Right lobe of liver (tissue), 6 donors: ENCODE data around the gene SPRED2. TPM values are rescaled to one million over a fixed set of nuclear protein-coding genes. Genes with fewer than 3 reads are reported as not detected.

Experiments
- ATAC-seq, 4 donors: fragments of 200-7000 bp; cut with Tn5 transposase; one replicate each; pipeline ENCODE4 v1.9.1; 2020; ENCODE audit warnings: mild to moderate bottlenecking in 4 of 4, moderate library complexity in 4 of 4
- DNase-seq, 3 donors: peaks; one replicate each; pipeline ENCODE4 v3.0.0-alpha.2; 2020
- H3K27ac ChIP-seq, 3 donors: fragments of 200-600 bp; one replicate each; pipeline ENCODE4 v1.8.0; 2022
- H3K27me3 ChIP-seq, 2 donors: fragments of 200-600 bp; one replicate each; pipeline ENCODE4 v1.8.0; 2022
- H3K36me3 ChIP-seq, 4 donors: fragments of 200-600 bp; sonication (generic) in 1 of 4; one replicate each; pipeline versions ENCODE4 v1.5.1 to v1.8.0; 2017 to 2022; ENCODE audit warnings: control low read depth in 1 of 4
- H3K4me1 ChIP-seq, 4 donors: fragments of 200-600 bp; sonication (generic) in 1 of 4; one replicate each; pipeline versions ENCODE4 v1.5.1 to v1.8.0; 2017 to 2022; ENCODE audit warnings: control low read depth in 1 of 4
- H3K4me3 ChIP-seq, 3 donors: fragments of 200-600 bp; one replicate each; pipeline ENCODE4 v1.8.0; 2022
- H3K9me3 ChIP-seq, 4 donors: fragments of 200-600 bp; sonication (generic) in 1 of 4; one replicate each; pipeline versions ENCODE4 v1.5.1 to v1.8.0; 2017 to 2022; ENCODE audit warnings: control low read depth in 1 of 4
- POLR2A ChIP-seq: fragments of 450-650 bp; IDR thresholded peaks from one replicate; pipeline ENCODE4 v1.6.1; 2017; ENCODE audit warnings: antibody characterized with exemption, mild to moderate bottlenecking
- WGBS: methylation state at CpG from one replicate; pipeline ENCODE4 v1.1.6; 2018; ENCODE audit warnings: low coverage, low lambda C conversion rate; ENCODE audit not compliant: insufficient coverage; ENCODE audit errors: missing lambda C conversion rate; 5-methylcytosine and 5-hydroxymethylcytosine counted together
- intact Hi-C, 2 donors: fragments of 100-400 bp; cut with DNase I; formaldehyde crosslinking; loops; one replicate each; pipeline versions ENCODE4 v1.11.2 to v1.14.1; 2022
- total RNA-seq, 6 experiments: library from RNA; depleted of rRNA in 2 of 6; stranded (reverse); fragments of >200 nt in 2 of 6; fragmentation: NEBNext Ultra II Directional in 3 of 6; extraction: Animal tissue kit (Norgen Biotek cat#: 25700) in 3 of 6; gene quantifications; one replicate each; pipeline versions ENCODE4 v1.1.0 to v1.2.4, GENCODE V29; 2016 to 2023
- TF ChIP-seq, protein P1 (sequence below), 4 donors: fragments of 200-600 bp in 3 of 4; fragments of 450-650 bp in 1 of 4; IDR thresholded peaks; one replicate each; pipeline versions ENCODE4 v1.5.1 to v1.8.0; 2016 to 2022; ENCODE audit warnings: antibody characterized with exemption in 4 of 4, mild to moderate bottlenecking in 2 of 4
- donor health status: DM: no; HTN: yes; CAD: no.
- donor health status: DM: no; HTN: no; CAD: no.
- donor health status: DM: no; HTN: no; CAD: no.
- donor health status: DM: no; HTN: yes; CAD: no.
- donor health status: DM: no; HTN: yes; CAD: no.

Gene SPRED2
- total RNA-seq, 6 experiments from 2014 or later, result 11.0 to 22.5 (median 15.2) TPM

DNA sequence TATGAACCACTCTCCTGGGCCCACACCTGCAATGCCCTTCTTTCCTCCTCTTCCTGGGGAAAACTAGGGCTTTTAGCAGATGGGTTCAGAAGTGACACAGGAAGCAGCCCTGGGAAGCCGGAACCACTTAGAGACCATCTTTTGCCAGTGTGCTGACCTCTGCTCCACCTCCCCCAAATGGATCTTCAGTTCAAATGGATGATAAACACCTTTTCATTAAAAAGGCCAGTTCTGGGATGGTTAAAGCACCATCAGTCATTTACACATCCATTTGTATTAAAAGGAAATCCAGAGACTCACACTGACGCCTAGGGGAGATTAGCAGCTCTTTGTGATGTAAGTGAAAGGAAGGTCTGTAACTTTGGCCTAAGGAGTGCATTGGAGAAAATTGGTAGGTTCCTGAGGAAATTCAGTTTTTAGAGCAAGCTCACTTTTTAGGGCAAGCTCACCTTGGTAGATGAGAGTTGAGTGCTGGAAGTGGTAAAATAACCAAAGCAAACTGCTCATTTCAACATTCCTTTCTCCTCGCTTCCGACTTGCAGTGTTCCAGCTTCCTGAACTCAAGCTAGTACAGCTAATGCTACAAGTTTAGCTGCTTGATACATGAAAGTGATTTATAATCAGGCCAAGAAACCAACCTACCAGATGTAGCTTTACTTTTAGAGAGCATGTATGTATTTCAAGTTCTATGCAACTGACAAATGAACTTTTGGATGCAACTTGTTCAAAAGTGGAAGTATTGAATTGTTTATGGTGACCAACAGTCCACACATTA, 157.1 kb downstream of the SPRED2 start:
- WGBS, result 42% methylated on average over 4 of the region's 4 CpGs
- ATAC-seq, result no peak

DNA sequence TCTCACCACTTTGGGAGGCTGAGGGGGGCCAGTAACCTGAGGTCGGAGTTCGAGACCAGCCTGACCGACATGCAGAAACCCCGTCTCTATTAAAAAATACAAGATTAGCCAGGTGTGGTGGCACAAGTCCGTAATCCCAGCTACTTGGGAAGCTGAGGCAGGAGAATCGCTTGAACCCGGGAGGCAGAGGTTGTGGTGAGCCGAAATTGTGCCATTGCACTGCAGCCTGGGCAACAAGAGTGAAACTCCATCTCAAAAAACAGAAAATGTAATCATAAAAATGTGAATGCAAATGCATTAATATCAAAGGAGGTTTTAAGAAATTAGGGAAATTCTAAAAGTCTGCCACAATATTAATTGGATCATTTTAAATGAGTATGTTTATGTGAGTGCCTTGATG, 159.1 kb downstream of the SPRED2 start:
- no peak for ATAC-seq
- no peak for TF ChIP-seq POLR2A
- H3K4me3 ChIP-seq, result no peak overlapping the region
- H3K27me3 ChIP-seq, result no peaks in the 10 kb centered on the region
- H3K27ac ChIP-seq, result no peak overlapping the region
- WGBS, result 93% methylated on average over 4 of the region's 8 CpGs
- no peaks in the 10 kb centered on the region for H3K9me3 ChIP-seq
- no peak for DNase-seq
- peaks cover 0 to 3% (median 0%) of the 10 kb centered on the region in 4 donors for H3K4me1 ChIP-seq
- intact Hi-C loops, result loop anchor here in 1 of 2 donors (10.0 kb wide), 1 partner anchor 281 kb away; no protein-coding TSS in a partner anchor
- H3K36me3 ChIP-seq, result peaks cover 0 to 15% (median 5%) of the 10 kb centered on the region in 4 donors

More for the DNA sequence above, 157.1 kb downstream of the SPRED2 start:
- no peaks in the 10 kb centered on the region for H3K9me3 ChIP-seq
- peaks cover 0 to 15% (median 5%) of the 10 kb centered on the region in 4 donors for H3K36me3 ChIP-seq
- peaks cover 0 to 3% (median 0%) of the 10 kb centered on the region in 4 donors for H3K4me1 ChIP-seq
- TF ChIP-seq POLR2A, result no peak
- TF ChIP-seq, protein P1, sequence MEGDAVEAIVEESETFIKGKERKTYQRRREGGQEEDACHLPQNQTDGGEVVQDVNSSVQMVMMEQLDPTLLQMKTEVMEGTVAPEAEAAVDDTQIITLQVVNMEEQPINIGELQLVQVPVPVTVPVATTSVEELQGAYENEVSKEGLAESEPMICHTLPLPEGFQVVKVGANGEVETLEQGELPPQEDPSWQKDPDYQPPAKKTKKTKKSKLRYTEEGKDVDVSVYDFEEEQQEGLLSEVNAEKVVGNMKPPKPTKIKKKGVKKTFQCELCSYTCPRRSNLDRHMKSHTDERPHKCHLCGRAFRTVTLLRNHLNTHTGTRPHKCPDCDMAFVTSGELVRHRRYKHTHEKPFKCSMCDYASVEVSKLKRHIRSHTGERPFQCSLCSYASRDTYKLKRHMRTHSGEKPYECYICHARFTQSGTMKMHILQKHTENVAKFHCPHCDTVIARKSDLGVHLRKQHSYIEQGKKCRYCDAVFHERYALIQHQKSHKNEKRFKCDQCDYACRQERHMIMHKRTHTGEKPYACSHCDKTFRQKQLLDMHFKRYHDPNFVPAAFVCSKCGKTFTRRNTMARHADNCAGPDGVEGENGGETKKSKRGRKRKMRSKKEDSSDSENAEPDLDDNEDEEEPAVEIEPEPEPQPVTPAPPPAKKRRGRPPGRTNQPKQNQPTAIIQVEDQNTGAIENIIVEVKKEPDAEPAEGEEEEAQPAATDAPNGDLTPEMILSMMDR (IDR thresholded peaks at IDR 0.05), result no peak
- H3K4me3 ChIP-seq, result no peak overlapping the region
- no peak for DNase-seq
- H3K27me3 ChIP-seq, result no peaks in the 10 kb centered on the region
- intact Hi-C loops, result loop anchor here in 1 of 2 donors (10.0 kb wide), 1 partner anchor 279 kb away; no protein-coding TSS in a partner anchor
- no peak overlapping the region for H3K27ac ChIP-seq

DNA sequence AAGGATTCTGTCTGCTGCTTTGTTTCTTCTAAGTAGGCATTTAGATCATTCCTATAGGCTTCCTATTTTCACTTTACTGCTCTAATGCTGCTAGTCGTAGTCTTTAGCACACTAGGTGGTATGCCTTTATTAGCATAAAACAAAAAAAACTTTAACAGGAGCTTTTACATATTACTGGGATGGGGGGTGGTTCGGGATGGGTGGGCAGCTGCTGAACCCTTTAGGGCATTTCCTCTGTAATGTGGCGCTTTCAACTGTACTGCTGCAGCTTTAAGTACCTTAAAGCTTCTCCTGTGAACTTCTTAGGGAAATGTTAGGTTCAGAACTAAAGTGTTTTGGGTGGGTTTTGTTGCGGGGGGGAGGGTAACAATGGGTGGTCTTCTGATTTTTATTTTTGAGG, 163.4 kb downstream of the SPRED2 start:
- peaks cover 0 to 4% (median 0%) of the 10 kb centered on the region in 4 donors for H3K4me1 ChIP-seq
- intact Hi-C loops, result no loop called here
- no peaks in the 10 kb centered on the region for H3K27me3 ChIP-seq
- DNase-seq (no peak), ATAC-seq (no peak)
- no peak overlapping the region for H3K27ac ChIP-seq
- H3K36me3 ChIP-seq, result peaks cover 0 to 19% (median 8%) of the 10 kb centered on the region in 4 donors
- no peak overlapping the region for H3K4me3 ChIP-seq
- TF ChIP-seq, protein P1 (IDR thresholded peaks at IDR 0.05), result no peak
- no peak for TF ChIP-seq POLR2A
- 78% methylated on average over 3 of the region's 4 CpGs for WGBS
- no peaks in the 10 kb centered on the region for H3K9me3 ChIP-seq

DNA sequence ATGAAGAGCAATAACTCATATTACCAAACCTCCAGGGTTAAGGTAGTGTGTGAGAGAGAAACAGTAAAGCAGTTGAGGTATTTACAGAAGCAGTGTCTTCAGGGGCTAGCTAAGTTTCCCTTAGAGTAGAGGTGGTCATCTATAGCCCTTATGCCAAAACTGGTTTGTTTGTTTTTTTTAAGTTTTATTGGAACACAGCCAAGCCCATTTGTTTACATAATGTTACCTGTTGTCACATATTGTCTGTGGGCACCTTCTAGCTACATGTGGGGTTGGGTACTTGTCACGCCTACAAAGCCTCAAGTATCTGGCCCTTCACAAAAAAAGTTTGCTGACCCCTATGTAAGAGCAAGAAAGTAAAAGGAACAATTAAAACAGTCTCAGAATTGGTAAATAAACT, 165.4 kb downstream of the SPRED2 start:
- intact Hi-C loops, result no loop called here
- ATAC-seq, result no peak
- 100% methylated on average over 1 of the region's 1 CpG for WGBS

DNA sequence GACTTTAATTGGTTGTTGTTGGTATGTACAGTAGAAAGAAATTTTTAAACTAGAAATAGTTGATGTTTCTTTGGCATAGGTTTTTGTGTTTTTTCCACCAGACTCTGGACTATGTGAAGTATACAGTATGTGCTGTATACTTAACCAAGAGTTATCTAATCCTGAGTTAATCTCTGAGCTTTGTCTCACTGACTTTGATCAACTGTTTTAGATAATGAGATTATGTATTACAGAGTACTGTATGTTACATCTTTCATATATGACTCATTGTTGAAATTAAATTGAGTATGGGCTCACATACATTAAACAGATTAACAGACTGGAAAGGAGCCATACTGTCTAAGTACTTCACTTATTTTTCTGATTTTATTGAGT, 166.7 kb downstream of the SPRED2 start:
- intact Hi-C loops, result no loop called here
- TF ChIP-seq, protein P1 (IDR thresholded peaks at IDR 0.05), result no peak
- TF ChIP-seq POLR2A, result no peak
- Histone ChIP-seq H3K4me3 (no peak overlapping the region), H3K36me3 (peaks cover 0 to 23% (median 3%) of the 10 kb centered on the region in 4 donors), H3K4me1 (peaks cover 0 to 4% (median 0%) of the 10 kb centered on the region in 4 donors), H3K9me3 (no peaks in the 10 kb centered on the region), H3K27me3 (no peaks in the 10 kb centered on the region), H3K27ac (no peak overlapping the region)
- DNase-seq (no peak), ATAC-seq (no peak)

More for the DNA sequence above, 165.4 kb downstream of the SPRED2 start:
- no peaks in the 10 kb centered on the region for H3K9me3 ChIP-seq
- peaks cover 0 to 4% (median 0%) of the 10 kb centered on the region in 4 donors for H3K4me1 ChIP-seq
- no peaks in the 10 kb centered on the region for H3K27me3 ChIP-seq
- no peak for DNase-seq
- TF ChIP-seq, protein P1 (IDR thresholded peaks at IDR 0.05), result no peak
- TF ChIP-seq POLR2A, result no peak
- H3K4me3 ChIP-seq, result no peak overlapping the region
- H3K36me3 ChIP-seq, result peaks cover 0 to 13% (median 6%) of the 10 kb centered on the region in 4 donors
- H3K27ac ChIP-seq, result no peak overlapping the region
